Fibroblast of pulmonary artery (primary cell): Measurements from ENCODE around the gene MLLT6.

Source experiments
- DNase-seq: peaks from one replicate; pipeline ENCODE4 v3.0.0-alpha.2; 2010; ENCODE audit warnings: low read depth
- H3K4me3 ChIP-seq: replicated peaks from 2 replicates; pipeline ENCODE4 v1.5.1; 2011; ENCODE audit warnings: low read depth, mild to moderate bottlenecking, control low read depth, low read length, moderate library complexity
- TF ChIP-seq, protein P1 (sequence below): IDR thresholded peaks from 2 replicates; pipeline ENCODE4 v1.5.1; 2011; ENCODE audit warnings: mild to moderate bottlenecking, control low read depth, low read length, inconsistent platforms; ENCODE audit errors: missing control alignments

Gene MLLT6

DNA sequence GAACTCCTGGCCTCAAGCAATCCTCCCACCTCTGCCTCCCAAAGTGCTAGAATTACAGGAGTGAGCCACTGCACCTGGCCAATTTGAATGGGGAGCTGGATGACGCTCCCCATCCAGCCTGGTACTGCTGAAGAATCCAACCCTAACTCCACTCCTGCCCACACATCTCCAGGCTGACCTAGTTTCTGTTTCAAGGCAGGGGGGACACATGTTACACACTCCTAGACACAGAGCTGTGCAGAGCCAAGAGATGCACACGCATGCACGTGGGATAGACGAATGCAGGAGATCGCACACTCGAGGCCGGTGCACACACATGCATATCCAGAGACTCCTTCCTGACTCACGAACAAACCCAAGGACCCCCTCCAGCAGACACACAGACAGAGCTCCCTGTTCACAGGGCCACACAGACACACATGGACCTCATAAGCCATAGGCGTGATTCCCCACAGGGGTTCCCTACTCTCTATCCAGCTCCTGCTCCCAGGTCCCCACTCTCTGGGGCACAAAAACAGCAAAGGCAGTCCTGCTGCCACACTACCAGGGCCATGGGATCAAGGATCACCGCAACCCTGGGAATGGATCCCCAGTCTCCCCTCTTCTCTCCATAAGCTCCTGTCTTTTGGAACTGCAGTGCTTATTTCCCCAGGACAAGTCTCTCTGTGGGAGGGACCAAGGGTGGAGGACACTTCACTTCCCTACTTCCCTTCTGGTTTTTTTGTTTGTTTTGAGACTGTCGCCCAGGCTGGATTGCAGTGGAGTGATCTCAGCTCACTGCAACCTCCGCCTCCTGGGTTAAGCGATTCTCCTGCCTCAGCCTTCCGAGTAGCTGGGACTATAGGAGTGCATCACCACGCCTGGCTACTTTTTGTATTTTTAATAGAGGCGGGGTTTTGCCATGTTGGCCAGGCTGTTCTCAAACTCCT lies 44.7 kb upstream of the MLLT6 start:
- H3K4me3 ChIP-seq, result no peak overlapping the region
- TF ChIP-seq, protein P1, sequence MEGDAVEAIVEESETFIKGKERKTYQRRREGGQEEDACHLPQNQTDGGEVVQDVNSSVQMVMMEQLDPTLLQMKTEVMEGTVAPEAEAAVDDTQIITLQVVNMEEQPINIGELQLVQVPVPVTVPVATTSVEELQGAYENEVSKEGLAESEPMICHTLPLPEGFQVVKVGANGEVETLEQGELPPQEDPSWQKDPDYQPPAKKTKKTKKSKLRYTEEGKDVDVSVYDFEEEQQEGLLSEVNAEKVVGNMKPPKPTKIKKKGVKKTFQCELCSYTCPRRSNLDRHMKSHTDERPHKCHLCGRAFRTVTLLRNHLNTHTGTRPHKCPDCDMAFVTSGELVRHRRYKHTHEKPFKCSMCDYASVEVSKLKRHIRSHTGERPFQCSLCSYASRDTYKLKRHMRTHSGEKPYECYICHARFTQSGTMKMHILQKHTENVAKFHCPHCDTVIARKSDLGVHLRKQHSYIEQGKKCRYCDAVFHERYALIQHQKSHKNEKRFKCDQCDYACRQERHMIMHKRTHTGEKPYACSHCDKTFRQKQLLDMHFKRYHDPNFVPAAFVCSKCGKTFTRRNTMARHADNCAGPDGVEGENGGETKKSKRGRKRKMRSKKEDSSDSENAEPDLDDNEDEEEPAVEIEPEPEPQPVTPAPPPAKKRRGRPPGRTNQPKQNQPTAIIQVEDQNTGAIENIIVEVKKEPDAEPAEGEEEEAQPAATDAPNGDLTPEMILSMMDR, result no peak
- no peak for DNase-seq

DNA sequence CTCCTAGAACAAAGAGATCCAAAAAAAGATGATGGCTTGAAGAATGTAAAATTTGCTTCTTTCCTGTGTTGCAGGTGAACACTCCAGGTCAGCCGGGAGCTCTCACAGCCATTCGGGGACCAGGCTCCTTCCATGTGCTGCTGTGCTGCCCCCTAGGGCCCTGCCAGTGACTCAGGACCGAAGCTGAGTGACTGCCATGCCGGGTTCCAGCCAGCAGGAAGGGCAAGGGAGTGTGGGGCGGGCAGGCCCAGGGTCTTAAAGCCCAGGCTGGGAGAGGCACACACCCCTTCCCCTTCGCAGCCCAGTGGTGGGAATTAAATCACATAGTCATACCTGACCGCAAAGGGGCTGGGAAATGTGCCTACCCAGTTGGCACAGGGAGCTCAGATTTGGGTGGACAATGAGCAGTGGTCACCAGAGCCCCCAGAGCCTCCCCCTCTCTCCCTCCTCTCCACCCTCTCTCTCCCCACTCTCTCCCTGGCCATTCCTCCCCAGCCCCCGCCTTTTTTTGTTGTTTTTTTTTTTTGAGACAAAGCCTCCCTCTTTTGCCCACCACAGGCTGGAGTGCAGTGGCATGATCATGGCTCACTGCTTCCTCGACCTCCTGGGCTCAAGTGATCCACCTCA lies 41.8 kb upstream of the MLLT6 start:
- no peak overlapping the region for H3K4me3 ChIP-seq
- peak; percentile 50 for DNase-seq
- TF ChIP-seq, protein P1, result peak; percentile 81

DNA sequence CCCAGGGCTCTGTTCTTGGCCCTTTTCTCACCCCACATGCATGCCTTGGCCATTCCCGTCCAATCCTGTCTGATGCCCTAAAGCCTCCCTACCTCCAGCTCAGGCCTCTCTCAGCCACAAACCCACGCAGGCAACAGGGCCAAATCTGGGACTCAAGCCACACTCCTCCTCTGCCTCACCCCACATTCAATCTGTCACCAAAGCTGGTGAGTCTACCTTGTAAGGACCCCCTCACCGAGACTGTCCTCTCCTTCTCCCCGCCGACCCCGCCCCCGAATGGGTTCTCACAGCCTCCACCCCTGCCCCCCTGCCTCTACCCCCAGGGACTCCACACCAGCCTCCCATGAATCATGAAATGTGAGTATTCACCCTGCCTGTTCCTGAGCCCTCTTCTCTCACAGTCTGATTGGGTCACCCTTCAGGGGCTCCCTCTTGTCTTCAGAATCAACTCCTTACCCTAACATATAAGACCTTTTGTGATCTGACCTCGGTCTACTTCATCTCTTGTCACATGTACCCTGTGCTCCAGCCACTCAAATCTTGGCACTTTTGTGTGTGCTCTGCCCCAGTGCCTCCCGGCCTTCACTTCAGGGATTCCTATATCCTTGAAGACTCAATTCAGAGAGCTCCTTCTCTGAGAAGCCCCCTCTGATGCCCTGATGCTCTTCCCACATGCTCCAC lies 41.0 kb upstream of the MLLT6 start:
- DNase-seq, result no peak
- TF ChIP-seq, protein P1, result no peak

DNA sequence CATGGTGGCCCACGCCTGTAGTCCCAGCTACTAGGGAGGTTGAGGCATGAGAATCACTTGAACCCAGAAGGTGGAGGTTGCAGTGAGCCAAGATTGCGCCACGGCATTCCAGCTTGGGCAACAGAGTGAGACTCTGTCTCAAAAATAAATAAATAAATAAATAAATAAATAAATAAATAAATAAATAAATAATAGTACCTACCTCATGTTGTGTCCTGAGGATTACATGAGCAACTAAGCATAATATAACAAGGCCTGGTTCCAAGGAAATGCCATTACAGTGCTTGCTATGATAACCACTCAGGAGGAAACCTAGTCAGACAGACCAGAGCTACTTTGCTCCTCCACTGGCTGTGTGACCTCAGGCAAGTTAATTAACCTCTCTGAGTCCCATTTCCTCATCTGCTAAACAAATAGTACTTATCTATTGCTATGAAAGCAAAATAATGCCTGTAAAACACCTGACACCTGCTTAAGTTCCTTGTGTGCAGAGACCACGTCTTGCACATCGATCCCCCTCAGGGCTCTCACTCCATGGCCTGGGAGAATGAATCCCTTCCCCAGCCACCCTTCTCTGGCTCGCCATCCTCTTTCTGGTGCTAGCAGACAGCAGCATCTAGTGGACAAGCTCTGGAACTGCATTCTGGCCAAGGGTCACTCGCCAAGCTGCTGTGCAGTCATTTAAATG lies 37.8 kb upstream of the MLLT6 start:
- peak; percentile 81 for DNase-seq
- TF ChIP-seq, protein P1, result no peak
- no peak overlapping the region for H3K4me3 ChIP-seq

More for the DNA sequence above, 41.0 kb upstream of the MLLT6 start:
- no peak overlapping the region for H3K4me3 ChIP-seq

DNA sequence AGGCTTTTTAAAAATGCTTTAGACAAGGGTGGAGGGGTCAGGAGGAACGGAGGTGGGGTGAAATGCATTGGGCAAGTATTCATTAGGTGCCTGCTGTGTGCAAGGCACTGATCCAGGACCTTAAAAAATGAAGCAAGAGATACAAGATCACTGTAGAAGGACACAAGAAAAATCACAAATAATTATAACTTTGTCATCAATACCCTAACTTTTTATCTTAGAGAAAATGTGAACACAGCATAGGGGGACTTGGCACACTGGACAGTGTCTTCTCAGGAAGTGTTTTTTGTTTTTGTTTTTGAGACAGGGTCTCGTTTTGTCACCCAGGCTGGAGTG lies 37.3 kb upstream of the MLLT6 start:
- TF ChIP-seq, protein P1, result no peak
- DNase-seq, result no peak
- no peak overlapping the region for H3K4me3 ChIP-seq

DNA sequence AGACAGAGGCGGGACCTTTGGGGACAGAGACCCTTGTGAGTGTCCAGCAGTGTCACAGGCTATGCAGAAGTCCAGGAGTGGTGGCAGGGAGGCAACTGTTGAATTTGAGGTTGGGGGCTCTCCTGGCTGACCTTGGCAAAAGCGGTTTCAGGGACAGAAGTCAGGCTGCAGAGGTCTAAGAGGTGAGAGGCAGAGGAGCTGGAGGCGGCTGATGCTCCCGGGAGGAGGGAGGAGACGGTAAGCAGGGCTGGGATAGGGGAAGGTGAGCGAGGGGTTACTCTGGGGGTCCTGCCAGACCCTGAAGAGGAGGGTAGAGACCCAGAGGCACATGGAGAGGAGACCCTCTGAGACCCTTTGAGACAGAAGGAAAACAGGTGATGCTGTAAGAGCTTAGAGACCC lies 35.6 kb upstream of the MLLT6 start:
- DNase-seq, result no peak
- H3K4me3 ChIP-seq, result no peak overlapping the region
- TF ChIP-seq, protein P1, result no peak
